GM19239 (cell line): ENCODE measurements around the gene ZBTB18.

Experiments
- DNase-seq: peaks from one replicate; pipeline ENCODE4 v3.0.0; 2011; ENCODE audit warnings: low spot score; ENCODE audit not compliant: insufficient read length
- FAIRE-seq: peaks from 2 replicates; lab custom pipeline; 2011; peaks lifted over from hg19 to GRCh38; lab: Jason Lieb, UNC

The ZBTB18 gene

DNA sequence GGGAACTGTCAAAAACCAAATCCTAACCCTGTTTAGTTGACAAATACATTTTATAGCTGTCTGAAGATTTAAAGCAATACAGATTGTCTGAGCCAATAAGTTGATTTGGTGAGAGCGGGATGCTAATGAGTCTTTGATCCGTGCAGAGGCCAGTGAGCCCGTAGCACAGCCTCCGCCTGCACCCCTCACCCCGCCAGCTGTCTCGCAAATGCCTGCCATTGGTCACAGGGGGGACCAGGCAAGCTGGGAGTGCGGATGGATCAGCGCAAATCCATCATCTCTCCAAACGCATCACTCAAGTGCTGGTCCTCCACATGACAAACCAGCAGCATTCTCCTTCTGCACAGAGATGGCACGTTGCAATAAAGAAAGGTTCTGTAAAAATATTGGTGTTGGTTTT lies 51.0 kb downstream of the ZBTB18 start:
- FAIRE-seq = no peak
- DNase-seq = no peak

DNA sequence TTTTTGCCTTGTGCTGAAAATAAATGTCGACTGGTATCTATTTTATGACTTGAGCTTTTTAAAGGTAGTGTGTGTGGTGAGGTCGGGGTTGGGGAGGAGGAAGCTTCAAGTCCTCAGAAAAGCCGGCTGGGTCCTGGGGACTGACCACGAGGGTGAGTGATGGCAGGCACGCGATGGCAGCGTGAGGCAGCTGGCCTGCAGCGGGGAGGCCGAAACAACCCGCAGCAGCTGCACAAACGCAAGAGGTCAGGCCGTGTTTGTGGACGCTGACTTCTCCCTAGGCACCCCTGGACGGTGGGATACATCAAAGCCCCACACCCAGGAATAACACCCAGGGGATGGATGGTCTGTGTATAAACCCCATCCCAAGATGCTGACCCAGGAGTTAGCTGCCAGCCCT lies 51.4 kb downstream of the ZBTB18 start:
- no peak for FAIRE-seq
- no peak for DNase-seq

DNA sequence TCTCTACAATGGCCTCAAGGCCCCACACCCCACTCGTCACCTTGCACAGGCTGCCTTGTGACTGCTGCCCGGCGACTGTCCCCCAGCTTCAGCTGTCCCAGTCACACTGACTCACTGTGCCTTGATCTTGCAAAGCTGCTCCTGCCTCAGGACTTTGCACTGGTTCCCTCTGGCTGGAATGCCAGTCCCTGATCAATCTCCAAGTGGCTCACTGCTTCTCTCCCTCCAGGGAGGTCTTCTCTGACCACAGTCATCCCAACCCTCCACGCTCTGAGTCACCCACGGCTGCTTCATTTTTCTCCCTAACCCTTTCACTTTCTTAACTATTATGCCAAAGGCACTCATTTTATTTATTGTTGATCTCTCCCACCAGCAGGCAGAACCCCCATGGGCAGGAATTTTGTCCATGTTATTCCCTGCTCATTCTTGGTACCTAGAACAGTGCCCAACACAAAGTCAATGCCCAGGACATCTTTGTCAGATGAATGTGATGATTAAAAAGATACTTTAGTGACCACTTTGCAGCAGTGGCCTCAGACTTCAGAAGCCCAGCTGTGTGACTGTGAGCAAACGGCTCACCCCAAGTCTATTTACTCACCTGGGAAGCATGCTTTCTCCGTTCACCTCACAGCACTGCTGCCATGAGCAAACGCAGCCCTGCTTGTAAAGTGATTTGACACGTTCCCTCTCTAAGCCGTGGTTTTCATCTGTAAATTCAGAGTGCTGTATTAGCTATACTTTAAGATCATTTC lies 53.4 kb downstream of the ZBTB18 start:
- no peak for DNase-seq
- FAIRE-seq = no peak

DNA sequence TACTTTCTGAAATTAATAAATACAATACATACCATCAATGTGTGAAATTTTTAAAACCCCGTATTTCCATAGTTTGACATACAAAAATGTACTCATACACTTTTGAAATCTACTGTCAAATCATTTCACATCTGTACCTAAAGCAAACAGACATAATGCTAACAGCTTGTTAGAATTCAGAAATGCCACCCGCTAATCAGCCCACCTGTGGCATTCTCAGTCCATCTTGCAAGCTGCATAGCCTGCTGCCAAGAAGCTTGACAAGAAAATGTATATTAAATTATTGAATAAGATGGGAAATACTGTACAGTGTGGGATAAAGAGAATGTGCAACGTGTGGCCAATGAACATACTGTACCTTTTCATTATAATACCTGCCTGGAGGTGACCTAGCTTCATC lies 55.1 kb downstream of the ZBTB18 start:
- FAIRE-seq = no peak

More for the DNA sequence above, 55.1 kb downstream of the ZBTB18 start:
- DNase-seq = no peak
